ENCODE results near the gene HHIPL1.

- TF ChIP-seq FOS (IDR thresholded peaks at IDR 0.05; ENCODE audit: borderline replicate concordance, insufficient read depth, low read length) (no peak), MAX (IDR thresholded peaks at IDR 0.05; ENCODE audit: insufficient read depth, insufficient read length) (no peak), POLR2A (IDR thresholded peaks at IDR 0.05; ENCODE audit: low read depth, low read length) (no peak), POLR2AphosphoS5 (IDR thresholded peaks at IDR 0.05; ENCODE audit: insufficient read depth, low read depth, low read length) (no peak), EZH2 (IDR thresholded peaks at IDR 0.05; ENCODE audit: borderline replicate concordance, low read depth, low read length, severe bottlenecking) (no peak), GATA2 (IDR thresholded peaks at IDR 0.05; ENCODE audit: insufficient read depth, insufficient read length, low read depth, low read length) (no peak), MYC (IDR thresholded peaks at IDR 0.05; ENCODE audit: low read depth, low read length) (no peak), JUN (IDR thresholded peaks at IDR 0.05; ENCODE audit: borderline replicate concordance, insufficient read depth, insufficient read length, low read depth) (no peak)
- TF ChIP-seq, protein P1, sequence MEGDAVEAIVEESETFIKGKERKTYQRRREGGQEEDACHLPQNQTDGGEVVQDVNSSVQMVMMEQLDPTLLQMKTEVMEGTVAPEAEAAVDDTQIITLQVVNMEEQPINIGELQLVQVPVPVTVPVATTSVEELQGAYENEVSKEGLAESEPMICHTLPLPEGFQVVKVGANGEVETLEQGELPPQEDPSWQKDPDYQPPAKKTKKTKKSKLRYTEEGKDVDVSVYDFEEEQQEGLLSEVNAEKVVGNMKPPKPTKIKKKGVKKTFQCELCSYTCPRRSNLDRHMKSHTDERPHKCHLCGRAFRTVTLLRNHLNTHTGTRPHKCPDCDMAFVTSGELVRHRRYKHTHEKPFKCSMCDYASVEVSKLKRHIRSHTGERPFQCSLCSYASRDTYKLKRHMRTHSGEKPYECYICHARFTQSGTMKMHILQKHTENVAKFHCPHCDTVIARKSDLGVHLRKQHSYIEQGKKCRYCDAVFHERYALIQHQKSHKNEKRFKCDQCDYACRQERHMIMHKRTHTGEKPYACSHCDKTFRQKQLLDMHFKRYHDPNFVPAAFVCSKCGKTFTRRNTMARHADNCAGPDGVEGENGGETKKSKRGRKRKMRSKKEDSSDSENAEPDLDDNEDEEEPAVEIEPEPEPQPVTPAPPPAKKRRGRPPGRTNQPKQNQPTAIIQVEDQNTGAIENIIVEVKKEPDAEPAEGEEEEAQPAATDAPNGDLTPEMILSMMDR (IDR thresholded peaks at IDR 0.05; ENCODE audit: extremely low read depth in 1 of 2, insufficient read depth in 1 of 2, low read depth in 1 of 2, low read length in 2 of 2): no peak
These were observed 12.4 kb upstream of the HHIPL1 start for GRCh38 chr14:99632410-99633035.

Measured in endothelial cell of umbilical vein (primary cell).